GM12872 (cell line): ENCODE results near the gene SLC16A3.

Source experiments
- TF ChIP-seq, protein P1 (sequence below): IDR thresholded peaks from 3 replicates; pipeline ENCODE4 v1.5.1; 2011; ENCODE audit warnings: low read depth, mild to moderate bottlenecking, low read length, moderate library complexity; ENCODE audit not compliant: insufficient read depth

SLC16A3 gene

DNA sequence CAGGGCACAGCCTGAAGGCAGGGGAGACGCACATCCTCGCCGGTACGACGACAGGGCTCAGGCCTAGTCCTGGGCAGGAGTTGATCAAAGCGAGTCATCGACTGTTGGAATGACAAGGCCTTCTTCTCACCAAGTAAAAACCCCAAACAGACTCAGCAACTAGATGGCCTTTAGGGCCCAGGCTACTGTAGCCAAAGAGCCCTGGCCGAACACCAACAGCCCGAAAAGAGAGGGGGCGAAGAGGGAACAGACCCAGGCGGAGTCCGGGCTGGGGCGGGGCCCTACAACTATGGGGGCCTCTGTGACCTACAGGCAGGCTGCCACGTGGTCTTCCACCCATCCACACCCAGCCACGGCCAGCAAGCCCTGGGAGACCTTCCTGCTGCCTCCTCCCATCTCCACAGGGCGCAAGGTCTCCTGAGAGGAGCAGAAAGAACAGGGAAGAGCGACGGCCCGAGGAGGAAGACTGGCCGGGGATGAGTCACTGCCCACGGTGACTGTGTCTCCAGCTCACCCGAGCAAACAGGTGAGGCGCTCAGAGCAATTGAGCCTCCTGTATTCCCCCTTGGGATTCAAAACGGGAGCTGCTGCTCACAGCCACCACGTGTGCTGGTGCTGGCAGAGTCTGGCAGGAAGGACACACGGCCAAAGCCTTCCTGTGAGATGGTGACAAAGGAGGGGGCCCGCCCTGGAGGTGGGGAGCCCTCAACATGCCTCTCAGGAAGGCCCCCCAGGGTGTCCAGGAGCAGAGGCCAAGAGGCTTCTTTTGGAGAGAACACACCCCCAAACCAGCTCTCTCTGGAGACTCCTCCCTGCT, 17.7 kb downstream of the SLC16A3 start:
- TF ChIP-seq, protein P1, sequence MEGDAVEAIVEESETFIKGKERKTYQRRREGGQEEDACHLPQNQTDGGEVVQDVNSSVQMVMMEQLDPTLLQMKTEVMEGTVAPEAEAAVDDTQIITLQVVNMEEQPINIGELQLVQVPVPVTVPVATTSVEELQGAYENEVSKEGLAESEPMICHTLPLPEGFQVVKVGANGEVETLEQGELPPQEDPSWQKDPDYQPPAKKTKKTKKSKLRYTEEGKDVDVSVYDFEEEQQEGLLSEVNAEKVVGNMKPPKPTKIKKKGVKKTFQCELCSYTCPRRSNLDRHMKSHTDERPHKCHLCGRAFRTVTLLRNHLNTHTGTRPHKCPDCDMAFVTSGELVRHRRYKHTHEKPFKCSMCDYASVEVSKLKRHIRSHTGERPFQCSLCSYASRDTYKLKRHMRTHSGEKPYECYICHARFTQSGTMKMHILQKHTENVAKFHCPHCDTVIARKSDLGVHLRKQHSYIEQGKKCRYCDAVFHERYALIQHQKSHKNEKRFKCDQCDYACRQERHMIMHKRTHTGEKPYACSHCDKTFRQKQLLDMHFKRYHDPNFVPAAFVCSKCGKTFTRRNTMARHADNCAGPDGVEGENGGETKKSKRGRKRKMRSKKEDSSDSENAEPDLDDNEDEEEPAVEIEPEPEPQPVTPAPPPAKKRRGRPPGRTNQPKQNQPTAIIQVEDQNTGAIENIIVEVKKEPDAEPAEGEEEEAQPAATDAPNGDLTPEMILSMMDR: no peak

DNA sequence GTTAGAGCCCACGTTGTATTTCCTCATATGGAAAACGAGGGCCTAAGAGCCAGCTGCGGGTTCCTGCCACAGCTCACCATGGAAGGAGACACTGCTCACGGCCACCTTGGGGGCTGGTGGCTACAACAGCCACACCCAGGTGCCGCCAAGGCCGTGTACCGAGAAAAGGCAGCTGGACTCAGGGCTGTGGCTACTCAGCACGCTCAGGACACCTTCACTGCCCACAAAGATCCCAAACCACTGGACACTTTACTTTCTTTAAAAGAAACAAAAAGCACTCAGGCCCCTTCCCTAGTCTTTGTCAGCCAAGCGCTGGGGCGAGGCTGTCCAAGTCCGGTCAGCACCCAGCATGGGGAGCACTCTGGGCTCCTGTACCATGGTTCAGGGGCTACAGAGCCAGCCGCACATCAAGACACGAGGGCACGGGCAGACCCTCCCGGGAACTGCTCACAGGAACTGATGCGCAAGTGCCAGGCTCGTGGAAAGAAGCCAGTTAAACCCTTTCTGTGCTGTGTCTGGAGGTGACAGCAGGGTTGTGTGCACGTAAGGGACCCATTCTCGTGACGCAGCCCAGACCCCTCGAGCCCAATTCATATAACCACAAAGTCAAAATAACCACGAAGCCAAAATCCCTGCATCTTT, 18.5 kb downstream of the SLC16A3 start:
- TF ChIP-seq, protein P1: no peak

DNA sequence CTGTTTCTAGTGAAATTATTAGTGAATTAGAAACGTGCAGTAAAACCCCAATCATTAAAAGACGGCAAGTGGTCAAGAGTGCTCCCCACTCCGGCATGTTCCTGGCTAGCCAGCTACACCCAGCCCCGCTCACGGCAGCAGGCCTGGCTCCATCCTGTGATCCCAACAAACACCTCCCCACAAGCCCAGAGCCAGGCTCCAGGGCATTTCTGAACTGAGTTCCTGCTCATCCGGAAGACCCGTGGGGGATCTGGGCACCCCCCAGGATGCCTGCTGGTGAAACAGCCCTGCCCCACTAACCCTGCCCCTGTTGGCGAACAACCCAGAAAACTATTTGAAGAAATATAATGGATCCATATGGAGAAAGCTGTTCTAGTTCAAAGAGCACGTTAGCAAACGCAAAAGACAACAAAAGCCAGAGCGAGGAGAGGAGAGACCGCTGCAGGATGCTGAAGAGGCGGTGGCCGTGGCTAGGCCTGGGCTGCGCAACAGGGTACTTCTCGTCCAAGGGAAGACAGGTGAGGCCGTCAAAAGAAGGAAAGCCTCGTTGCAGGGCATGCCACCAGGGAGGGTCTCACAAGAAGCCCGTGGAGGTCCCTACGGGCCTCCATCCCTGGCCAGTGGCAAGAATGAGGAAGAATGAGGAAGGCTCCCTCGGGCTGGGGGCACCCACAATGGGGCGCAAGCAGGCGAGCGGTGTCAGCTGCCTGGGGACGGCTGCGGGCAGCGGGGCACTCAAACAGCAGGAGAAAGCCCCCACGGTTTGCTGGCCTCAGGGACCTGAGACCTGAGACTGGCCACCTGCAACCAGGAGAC, 19.2 kb downstream of the SLC16A3 start:
- TF ChIP-seq, protein P1: no peak

DNA sequence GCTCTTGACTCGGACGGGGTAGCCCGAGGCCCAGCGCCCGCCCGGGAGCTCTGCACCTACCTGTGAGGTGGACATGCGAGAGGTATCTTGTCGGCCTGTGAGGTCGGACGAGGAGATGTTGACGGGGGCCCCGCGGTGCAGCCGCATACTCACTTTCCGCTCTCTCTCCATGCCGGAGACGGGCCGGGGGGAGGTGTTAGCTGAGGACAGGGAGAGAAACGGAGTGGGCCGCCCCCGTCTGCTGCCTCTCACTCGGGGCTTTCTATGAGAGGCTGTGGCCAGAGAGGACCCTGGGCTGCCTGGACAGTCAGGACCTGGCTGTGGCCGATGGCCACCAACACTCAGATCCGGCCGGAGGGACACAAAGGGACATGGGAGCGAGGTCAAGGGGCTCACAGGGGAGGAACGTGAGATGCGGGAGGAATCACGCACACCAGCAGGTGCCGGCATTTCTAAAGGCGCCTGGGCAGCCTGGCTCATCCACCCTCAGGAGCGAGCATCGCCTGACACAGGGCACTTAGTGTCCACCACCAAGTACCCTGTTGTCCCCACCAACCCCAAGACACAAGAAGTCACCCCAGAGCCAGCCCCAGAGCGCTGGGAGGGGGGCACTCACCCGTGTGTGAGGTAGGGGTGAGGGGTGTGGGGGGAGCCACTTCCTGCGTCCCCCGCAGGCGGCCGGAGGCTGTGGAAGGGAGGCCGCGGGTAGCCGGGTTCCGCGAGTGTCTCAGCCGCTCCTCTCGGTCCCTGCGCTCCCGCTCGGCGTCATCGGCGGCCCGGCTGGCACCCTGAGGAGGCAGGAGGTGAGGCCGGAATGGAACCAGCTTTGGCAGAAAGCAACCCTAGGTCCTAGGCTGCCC, 20.2 kb downstream of the SLC16A3 start:
- TF ChIP-seq, protein P1: no peak

DNA sequence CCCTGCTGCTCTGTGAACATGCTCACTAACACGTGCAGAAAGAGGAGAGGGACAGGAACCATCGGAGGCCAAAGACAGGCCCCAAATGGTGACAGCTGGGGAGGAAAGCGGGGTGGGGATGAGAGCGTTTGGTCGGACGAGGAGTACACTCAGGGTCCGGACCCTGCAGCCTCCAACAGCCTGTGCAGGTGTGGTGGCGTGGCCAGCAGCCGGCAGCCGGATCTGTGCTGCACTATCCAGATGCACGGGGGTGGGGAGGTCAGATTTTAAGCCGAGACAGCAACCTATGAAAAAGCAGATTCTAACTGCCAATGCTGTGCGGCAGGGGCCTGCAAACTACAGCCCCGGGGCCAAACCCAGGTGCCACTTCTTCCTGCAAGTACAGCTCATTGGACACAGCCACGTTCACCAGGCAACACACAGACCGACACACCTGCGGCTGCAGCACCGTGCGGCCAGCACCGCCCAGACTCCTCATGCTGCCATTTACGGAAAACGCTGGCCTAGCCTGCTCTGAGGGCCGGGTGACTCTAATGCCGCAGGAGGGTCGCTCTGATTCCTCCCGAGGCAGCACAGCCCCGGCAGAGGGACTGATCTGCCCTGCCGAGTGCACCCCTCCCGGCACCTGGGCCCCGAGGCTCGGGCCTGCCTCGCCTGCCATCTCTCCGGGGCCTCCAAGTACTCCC, 21.2 kb downstream of the SLC16A3 start:
- TF ChIP-seq, protein P1: no peak

DNA sequence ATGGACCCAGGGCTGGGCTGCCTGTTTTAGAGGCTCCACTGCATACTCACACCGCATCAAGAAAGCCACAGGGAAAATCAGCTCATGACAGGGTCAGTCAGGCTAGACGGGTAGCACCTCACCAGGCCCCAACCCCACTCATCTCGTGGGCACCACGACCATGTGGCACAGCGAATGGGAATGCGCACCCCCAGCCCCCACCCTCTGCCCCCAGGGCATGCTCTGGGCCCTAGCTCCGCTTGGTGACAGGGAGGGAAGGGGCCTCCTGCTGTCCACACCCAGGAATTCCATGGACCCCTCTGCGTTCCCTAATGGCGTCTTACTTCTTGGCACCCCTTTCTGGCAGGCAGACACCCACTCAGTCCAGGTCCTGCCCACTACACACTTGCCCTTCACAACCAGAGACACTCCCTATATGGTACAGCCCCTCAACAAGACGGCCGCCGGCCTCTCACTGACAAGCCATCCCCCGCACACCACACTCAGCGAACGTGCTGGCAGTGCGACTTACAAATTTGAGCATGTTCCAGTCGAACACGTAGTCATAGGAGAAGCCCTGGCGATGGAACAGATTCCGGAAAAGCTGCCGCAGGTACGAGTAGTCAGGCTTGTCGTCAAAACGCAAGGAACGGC, 22.1 kb downstream of the SLC16A3 start:
- TF ChIP-seq, protein P1: no peak
